SH-SY5Y (cell line): ENCODE measurements around the gene TFF3.

Experiments used
- GATA2 ChIP-seq: IDR thresholded peaks from 2 replicates; pipeline ENCODE4 v1.6.1; 2011; ENCODE audit warnings: mild to moderate bottlenecking, low read depth, low read length
- GATA3 ChIP-seq: IDR thresholded peaks from 2 replicates; pipeline ENCODE4 v1.6.1; 2011; ENCODE audit warnings: low read depth, mild to moderate bottlenecking, low read length, moderate library complexity

DNA sequence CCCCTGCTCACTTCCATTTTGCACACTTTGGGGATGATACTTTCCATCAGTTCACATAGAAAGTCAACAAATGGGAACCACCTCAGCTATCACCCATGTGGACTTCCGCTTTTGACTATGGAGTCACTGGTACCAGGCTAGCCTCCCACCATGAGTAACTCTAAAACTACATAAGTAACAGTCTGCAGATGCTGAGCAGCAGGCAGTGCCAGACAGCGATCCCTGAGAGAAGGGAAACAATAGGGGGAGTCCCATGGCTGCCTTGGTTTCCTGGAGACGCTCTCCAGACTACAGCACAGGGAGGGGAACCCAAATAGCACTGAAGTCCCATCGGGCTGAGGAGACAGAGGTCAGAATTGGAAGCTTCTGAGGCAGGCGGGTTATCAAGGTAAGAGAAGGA, 38.4 kb upstream of the TFF3 start:
- no peak for TF ChIP-seq GATA2
- TF ChIP-seq GATA3: no peak
